GM12873 (cell line): ENCODE results near the gene CDCA3.

Experiments
- TF ChIP-seq, protein P1 (sequence below): IDR thresholded peaks from 2 replicates; pipeline ENCODE4 v1.5.1; 2012; ENCODE audit warnings: low read depth, mild to moderate bottlenecking, moderate library complexity, low read length, control low read depth; ENCODE audit not compliant: insufficient read depth; ENCODE audit errors: missing control alignments

CDCA3 gene

DNA sequence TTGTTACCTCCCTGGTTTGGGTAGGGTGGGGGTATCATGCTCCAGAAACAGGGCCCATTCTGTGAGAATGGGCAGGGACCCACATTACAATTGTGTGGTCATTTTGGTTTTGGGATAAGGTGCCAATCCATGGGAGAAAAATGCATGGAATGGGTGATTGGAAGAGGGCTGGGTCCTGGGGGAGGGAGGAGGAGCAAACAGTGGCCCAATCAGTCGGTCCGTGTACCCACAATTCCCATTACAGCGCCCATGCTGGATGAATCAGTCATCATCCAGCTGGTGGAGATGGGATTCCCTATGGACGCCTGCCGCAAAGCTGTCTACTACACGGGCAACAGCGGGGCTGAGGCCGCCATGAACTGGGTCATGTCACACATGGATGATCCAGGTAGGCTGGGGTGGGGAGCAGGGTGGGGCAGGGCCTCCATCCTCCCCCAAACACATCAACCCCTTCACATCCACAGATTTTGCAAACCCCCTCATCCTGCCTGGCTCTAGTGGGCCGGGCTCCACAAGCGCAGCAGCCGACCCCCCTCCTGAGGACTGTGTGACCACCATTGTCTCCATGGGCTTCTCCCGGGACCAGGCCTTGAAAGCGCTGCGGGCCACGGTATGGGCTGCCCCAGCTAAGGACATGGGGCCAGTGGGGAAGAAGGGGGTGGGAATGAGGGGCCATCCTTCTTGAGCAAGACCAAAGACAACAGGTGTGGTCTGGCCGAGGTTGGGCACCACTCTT, 12.7 kb upstream of the CDCA3 start:
- TF ChIP-seq, protein P1, sequence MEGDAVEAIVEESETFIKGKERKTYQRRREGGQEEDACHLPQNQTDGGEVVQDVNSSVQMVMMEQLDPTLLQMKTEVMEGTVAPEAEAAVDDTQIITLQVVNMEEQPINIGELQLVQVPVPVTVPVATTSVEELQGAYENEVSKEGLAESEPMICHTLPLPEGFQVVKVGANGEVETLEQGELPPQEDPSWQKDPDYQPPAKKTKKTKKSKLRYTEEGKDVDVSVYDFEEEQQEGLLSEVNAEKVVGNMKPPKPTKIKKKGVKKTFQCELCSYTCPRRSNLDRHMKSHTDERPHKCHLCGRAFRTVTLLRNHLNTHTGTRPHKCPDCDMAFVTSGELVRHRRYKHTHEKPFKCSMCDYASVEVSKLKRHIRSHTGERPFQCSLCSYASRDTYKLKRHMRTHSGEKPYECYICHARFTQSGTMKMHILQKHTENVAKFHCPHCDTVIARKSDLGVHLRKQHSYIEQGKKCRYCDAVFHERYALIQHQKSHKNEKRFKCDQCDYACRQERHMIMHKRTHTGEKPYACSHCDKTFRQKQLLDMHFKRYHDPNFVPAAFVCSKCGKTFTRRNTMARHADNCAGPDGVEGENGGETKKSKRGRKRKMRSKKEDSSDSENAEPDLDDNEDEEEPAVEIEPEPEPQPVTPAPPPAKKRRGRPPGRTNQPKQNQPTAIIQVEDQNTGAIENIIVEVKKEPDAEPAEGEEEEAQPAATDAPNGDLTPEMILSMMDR, result no peak

DNA sequence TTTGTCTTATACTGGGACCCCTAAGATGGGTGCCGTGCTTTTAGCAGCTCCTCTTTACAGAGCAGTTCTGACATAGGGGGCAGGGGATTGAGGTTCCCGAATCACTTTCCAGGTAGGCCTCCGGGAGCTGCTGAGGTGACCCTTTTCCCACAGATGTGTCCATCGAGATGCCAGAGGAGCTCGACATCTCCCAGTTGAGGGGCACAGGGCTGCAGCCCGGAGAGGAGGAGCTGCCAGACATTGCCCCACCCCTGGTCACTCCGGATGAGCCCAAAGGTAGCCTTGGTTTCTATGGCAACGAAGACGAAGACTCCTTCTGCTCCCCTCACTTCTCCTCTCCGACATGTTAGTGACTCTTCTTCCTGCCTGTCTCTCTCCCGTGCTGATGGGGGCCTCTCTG, 11.9 kb upstream of the CDCA3 start:
- TF ChIP-seq, protein P1, result no peak

DNA sequence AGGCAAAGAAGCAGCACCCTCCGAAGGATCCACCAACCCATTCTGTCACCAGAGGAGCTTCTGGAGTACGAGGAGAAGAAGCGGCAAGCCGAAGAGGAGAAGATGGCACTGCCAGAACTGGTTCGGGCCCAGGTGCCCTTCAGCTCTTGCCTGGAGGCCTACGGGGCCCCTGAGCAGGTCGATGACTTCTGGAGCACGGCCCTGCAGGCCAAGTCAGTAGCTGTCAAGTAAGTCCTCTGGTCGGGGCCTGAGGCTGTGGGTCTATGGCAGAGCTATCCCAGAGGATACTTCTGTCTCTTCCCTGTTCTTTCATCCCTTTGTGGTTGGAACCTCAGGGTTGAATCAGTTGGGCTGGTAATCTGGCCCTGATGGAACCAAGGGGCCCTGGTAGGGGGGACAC, 10.3 kb upstream of the CDCA3 start:
- TF ChIP-seq, protein P1, result no peak

DNA sequence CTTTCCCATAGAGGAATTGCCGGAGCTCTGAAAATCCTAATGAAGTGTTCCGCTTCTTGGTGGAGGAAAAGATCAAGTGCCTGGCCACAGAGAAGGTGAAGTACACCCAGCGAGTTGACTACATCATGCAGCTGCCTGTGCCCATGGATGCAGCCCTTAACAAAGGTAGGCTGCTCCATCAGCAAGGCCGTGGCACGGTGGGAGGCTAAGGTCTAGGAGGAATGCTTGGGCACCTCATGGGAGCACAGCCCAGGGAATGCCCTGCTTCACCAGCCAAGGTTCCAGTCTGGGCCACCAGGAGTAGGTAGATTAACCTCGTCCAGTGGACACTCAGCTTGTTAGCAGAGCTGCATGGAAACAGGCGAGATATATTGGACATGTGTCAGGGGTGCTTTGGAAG, 9.9 kb upstream of the CDCA3 start:
- TF ChIP-seq, protein P1, result no peak

DNA sequence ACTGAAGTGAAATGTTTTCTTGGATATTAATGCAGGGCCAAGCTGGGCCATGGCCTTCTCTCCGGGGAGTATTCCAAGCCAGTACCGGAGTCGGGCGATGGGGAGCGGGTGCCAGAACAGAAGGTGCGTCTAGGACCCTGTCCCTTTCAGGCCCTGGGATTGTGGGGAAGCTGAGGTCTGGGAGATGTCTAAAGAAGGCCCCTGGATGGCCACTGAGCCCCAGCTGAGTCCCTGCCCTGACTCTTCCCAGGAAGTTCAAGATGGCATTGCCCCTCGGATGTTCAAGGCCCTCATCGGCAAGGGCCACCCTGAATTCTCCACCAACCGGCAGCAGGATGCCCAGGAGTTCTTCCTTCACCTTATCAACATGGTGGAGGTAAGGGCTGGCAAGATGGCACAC, 9.0 kb upstream of the CDCA3 start:
- TF ChIP-seq, protein P1, result no peak

DNA sequence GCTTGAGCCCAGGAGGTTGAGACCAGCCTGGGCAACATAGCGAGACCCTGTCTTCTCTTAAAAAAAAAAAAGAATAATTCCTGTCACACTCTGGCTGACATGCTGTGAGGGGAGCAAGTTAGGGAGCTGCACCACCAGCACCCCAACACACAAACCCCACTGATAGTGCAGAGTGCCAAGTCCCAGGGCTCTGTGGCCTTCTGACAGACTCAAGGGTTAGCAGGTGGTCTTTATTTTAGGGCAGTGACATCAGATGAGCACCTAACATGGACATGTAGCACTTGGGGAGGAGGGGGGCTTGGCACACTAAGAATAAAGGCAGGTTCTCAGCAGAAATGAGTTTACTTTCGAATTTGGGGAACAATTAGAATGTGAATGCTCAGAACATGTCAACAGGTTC, 7.7 kb upstream of the CDCA3 start:
- TF ChIP-seq, protein P1, result no peak

DNA sequence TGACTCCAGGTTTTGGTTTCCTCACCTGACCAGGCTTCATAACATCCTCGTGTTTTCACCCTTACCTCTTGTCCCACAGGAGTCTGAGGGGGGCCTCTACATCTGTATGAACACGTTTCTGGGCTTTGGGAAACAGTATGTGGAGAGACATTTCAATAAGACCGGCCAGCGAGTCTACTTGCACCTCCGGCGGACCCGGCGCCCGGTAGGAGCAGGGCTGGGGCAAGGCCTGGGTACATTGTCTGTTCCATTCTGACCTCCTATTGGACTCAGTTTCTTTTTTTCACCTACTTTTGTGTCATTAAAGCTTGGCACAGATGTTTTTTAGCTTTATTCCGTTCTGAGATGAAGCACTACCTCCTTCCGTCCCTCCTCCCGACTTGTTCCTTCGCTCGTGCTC, 4.2 kb upstream of the CDCA3 start:
- TF ChIP-seq, protein P1, result no peak
